GM19328 (cell line): ENCODE data around the gene MAMSTR.
"Not testable (repeated sequence)": the region's sequence is repeated elsewhere in the genome, so short reads cannot be mapped to it uniquely, and the experiment has no call there.

ENCODE experiments used
- ATAC-seq: cut with Tn5 transposase; IDR thresholded peaks from one replicate; pipeline ENCODE4 v1.9.1; 2021; ENCODE audit warnings: mild to moderate bottlenecking, moderate library complexity; ENCODE audit not compliant: unreplicated experiment

Gene MAMSTR

GRCh38 chr19:48719263-48720171 is at the start of gene MAMSTR:
Gene MAMSTR (minus strand): TSS chr19:48719725. CDS start chr19:48719031, 694 bp downstream.
- ATAC-seq: no peak

- no peak for ATAC-seq
These were observed 49.6 kb upstream of the MAMSTR start for GRCh38 chr19:48768994-48769713.

GRCh38 chr19:48768171-48768753 is 48.7 kb upstream of the MAMSTR start:
- not testable (repeated sequence) for ATAC-seq

- not testable (repeated sequence) for ATAC-seq
These were observed 46.3 kb upstream of the MAMSTR start for GRCh38 chr19:48765816-48766215.

- no peak for ATAC-seq
These were observed 41.1 kb upstream of the MAMSTR start for GRCh38 chr19:48760504-48761205.

GRCh38 chr19:48757741-48758144 is 38.2 kb upstream of the MAMSTR start:
- ATAC-seq: no peak

- ATAC-seq: no peak
These were observed 37.7 kb upstream of the MAMSTR start for GRCh38 chr19:48757089-48757675.

- no peak for ATAC-seq
These were observed 37.2 kb upstream of the MAMSTR start for GRCh38 chr19:48756686-48757085.

GRCh38 chr19:48756212-48756611 is 36.7 kb upstream of the MAMSTR start:
- no peak for ATAC-seq

GRCh38 chr19:48755787-48756186 is 36.3 kb upstream of the MAMSTR start:
- no peak for ATAC-seq

GRCh38 chr19:48755084-48755641 is 35.6 kb upstream of the MAMSTR start, which contains the start of gene FGF21:
Gene FGF21 (plus strand): TSS chr19:48755524. CDS start chr19:48756237, 713 bp downstream.
- ATAC-seq: no peak

GRCh38 chr19:48752496-48753365 is 33.2 kb upstream of the MAMSTR start, which contains the start of gene FUT1:
Gene FUT1 (minus strand): TSS chr19:48752641. CDS start chr19:48751281, 1,360 bp downstream.
- ATAC-seq: no peak

GRCh38 chr19:48751845-48752495 is 32.4 kb upstream of the MAMSTR start:
- no peak for ATAC-seq

GRCh38 chr19:48750771-48751504 is 31.4 kb upstream of the MAMSTR start:
- no peak for ATAC-seq

GRCh38 chr19:48750351-48750750 is 30.8 kb upstream of the MAMSTR start:
- ATAC-seq: no peak

GRCh38 chr19:48749571-48750198 is 30.2 kb upstream of the MAMSTR start:
- ATAC-seq: no peak
